Erythroblast (primary cell): ENCODE measurements around the gene CYSRT1.

ENCODE experiments used
- GATA1 ChIP-seq: IDR thresholded peaks from 2 replicates; pipeline ENCODE4 v1.6.1; 2011; ENCODE audit warnings: low read depth, mild to moderate bottlenecking, control low read depth, low read length, moderate library complexity
- POLR2A ChIP-seq: IDR thresholded peaks from 2 replicates; pipeline ENCODE4 v1.6.1; 2011; ENCODE audit warnings: mild to moderate bottlenecking, low read length

- TF ChIP-seq POLR2A (no peak), GATA1 (no peak)
Measured at GRCh38 chr9:137262909-137263285, 37.9 kb downstream of the CYSRT1 start.
